Measurements from ENCODE around the gene MYH13.

DNA sequence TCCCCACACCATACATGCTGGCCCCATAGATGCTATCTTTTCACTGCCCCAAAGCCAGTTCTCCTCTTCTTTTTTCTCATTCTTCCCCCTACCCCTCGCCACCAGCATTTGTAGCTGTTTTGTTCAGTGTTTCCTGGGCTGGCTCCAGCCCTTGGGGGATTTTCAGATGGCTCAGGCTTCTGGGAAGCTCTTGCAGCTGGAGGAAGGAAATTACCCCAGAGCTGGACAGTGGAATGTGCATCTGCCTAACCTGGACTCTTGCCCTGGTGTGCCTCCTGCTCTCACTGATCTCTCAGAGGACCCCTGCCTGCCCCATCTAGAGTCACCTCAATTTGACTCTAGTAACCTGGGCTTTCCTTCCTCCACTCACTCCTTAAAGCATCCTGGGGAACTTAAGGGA lies 82.8 kb downstream of the MYH13 start:
- TF ChIP-seq, protein P1, sequence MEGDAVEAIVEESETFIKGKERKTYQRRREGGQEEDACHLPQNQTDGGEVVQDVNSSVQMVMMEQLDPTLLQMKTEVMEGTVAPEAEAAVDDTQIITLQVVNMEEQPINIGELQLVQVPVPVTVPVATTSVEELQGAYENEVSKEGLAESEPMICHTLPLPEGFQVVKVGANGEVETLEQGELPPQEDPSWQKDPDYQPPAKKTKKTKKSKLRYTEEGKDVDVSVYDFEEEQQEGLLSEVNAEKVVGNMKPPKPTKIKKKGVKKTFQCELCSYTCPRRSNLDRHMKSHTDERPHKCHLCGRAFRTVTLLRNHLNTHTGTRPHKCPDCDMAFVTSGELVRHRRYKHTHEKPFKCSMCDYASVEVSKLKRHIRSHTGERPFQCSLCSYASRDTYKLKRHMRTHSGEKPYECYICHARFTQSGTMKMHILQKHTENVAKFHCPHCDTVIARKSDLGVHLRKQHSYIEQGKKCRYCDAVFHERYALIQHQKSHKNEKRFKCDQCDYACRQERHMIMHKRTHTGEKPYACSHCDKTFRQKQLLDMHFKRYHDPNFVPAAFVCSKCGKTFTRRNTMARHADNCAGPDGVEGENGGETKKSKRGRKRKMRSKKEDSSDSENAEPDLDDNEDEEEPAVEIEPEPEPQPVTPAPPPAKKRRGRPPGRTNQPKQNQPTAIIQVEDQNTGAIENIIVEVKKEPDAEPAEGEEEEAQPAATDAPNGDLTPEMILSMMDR (IDR thresholded peaks at IDR 0.05): no peak
- no peak for TF ChIP-seq POLR2A (IDR thresholded peaks at IDR 0.05)

All from lower leg skin (tissue), 3 donors.